EL (cell line): ENCODE data around the gene AKAP4.
A peak's percentile ranks its signal among the peaks of the same experiment; 100 is the strongest.

ENCODE experiments used
- DNase-seq: peaks from one replicate; pipeline ENCODE4 v3.0.0-alpha.2; 2016

The AKAP4 gene

GRCh38 chrX:50200907-50201306, at the start of gene AKAP4:
Gene AKAP4 (minus strand): TSS chrX:50201007. CDS start chrX:50200889, 118 bp downstream.
- DNase-seq = no peak

GRCh38 chrX:50211510-50211909, 10.7 kb upstream of the AKAP4 start:
- peak; percentile 17 for DNase-seq

GRCh38 chrX:50206753-50207152, 5.9 kb upstream of the AKAP4 start:
- peak; percentile 0 for DNase-seq

- DNase-seq = peak; percentile 66
Measured at GRCh38 chrX:50204364-50204899, 3.6 kb upstream of the AKAP4 start, which contains the start of gene CCNB3. Gene CCNB3 (plus strand): TSS chrX:50204765. CDS start chrX:50285164, 80,399 bp downstream.

GRCh38 chrX:50202539-50202938, 1.7 kb upstream of the AKAP4 start:
- peak; percentile 0 for DNase-seq

- no peak for DNase-seq
Measured at GRCh38 chrX:50198348-50198747, 2.5 kb downstream of the AKAP4 start.

- DNase-seq = no peak
Measured at GRCh38 chrX:50188859-50189600, 11.8 kb downstream of the AKAP4 start.

GRCh38 chrX:50183891-50184290, 16.9 kb downstream of the AKAP4 start:
- no peak for DNase-seq

GRCh38 chrX:50180073-50180940, 20.5 kb downstream of the AKAP4 start:
- DNase-seq = no peak

GRCh38 chrX:50169717-50170116, 31.1 kb downstream of the AKAP4 start:
- no peak for DNase-seq

- DNase-seq = no peak
Measured at GRCh38 chrX:50168241-50168687, 32.5 kb downstream of the AKAP4 start.

- DNase-seq = no peak
Measured at GRCh38 chrX:50167366-50167765, 33.4 kb downstream of the AKAP4 start.

- DNase-seq = no peak
Measured at GRCh38 chrX:50165727-50166126, 35.1 kb downstream of the AKAP4 start.

GRCh38 chrX:50161127-50161526, 39.7 kb downstream of the AKAP4 start:
- DNase-seq = no peak

- no peak for DNase-seq
Measured at GRCh38 chrX:50158593-50158992, 42.2 kb downstream of the AKAP4 start.

GRCh38 chrX:50157545-50158135, 43.2 kb downstream of the AKAP4 start:
- DNase-seq = peak; percentile 4

- DNase-seq = no peak
Measured at GRCh38 chrX:50154429-50154828, 46.4 kb downstream of the AKAP4 start.

GRCh38 chrX:50152456-50152855, 48.4 kb downstream of the AKAP4 start:
- DNase-seq = no peak

- no peak for DNase-seq
Measured at GRCh38 chrX:50147972-50148371, 52.8 kb downstream of the AKAP4 start.
